HepG2 (cell line): Measurements from ENCODE around the gene SF3B6. TPM values are rescaled to one million over a fixed set of nuclear protein-coding genes. Genes with fewer than 3 reads are reported as not detected.
A peak's percentile ranks its signal among the peaks of the same experiment; 100 is the strongest.

Experiments
- ARID2 ChIP-seq: sonication (generic); formaldehyde crosslinking; IDR thresholded peaks from 2 replicates; pipeline ENCODE4 v1.8.1; 2022; ENCODE audit warnings: mild to moderate bottlenecking, missing genetic modification reagents, borderline replicate concordance
- BCL6 ChIP-seq: IDR thresholded peaks from 2 replicates; pipeline ENCODE4 v1.6.1; 2016; ENCODE audit warnings: missing genetic modification reagents, missing compliant biosample characterization
- BRCA1 ChIP-seq: sonication (generic); formaldehyde crosslinking; IDR thresholded peaks from 2 replicates; pipeline ENCODE4 v1.4.0; 2020; ENCODE audit warnings: missing genetic modification reagents
- BRF2 ChIP-seq: sonication (generic); formaldehyde crosslinking; IDR thresholded peaks from 2 replicates; pipeline ENCODE4 v1.8.1; 2022; ENCODE audit warnings: mild to moderate bottlenecking, missing genetic modification reagents
- CHD2 ChIP-seq: IDR thresholded peaks from 2 replicates; pipeline ENCODE4 v1.6.1; 2011; ENCODE audit warnings: low read depth, low read length, improper control_type of control experiment
- KMT2A ChIP-seq: sonication (generic); formaldehyde crosslinking; IDR thresholded peaks from 2 replicates; pipeline ENCODE4 v1.4.0; 2020; ENCODE audit warnings: missing genetic modification reagents
- MBD4 ChIP-seq: IDR thresholded peaks from 2 replicates; pipeline ENCODE4 v1.6.1; 2012; ENCODE audit warnings: low read length, inconsistent platforms, borderline replicate concordance
- MLX ChIP-seq: IDR thresholded peaks from 2 replicates; pipeline ENCODE4 v1.6.1; 2016
- MLXIP ChIP-seq: sonication (generic); formaldehyde crosslinking; IDR thresholded peaks from 2 replicates; pipeline ENCODE4 v1.9.0; 2021; ENCODE audit warnings: missing genetic modification reagents, borderline replicate concordance
- NFATC3 ChIP-seq: sonication (generic); formaldehyde crosslinking; IDR thresholded peaks from 2 replicates; pipeline ENCODE4 v1.5.1; 2020; ENCODE audit warnings: mild to moderate bottlenecking, missing genetic modification reagents
- NFE2L1 ChIP-seq: sonication (generic); formaldehyde crosslinking; IDR thresholded peaks from 2 replicates; pipeline ENCODE4 v1.4.0; 2020; ENCODE audit warnings: missing genetic modification reagents, mild to moderate bottlenecking, borderline replicate concordance
- PAWR ChIP-seq: sonication (generic); formaldehyde crosslinking; IDR thresholded peaks from 2 replicates; pipeline ENCODE4 v1.4.0; 2020; ENCODE audit warnings: missing genetic modification reagents, mild to moderate bottlenecking, borderline replicate concordance
- SMAD3 ChIP-seq: sonication (generic); formaldehyde crosslinking; IDR thresholded peaks from 2 replicates; pipeline ENCODE4 v1.4.0; 2020; ENCODE audit warnings: missing genetic modification reagents
- TEAD2 ChIP-seq: sonication (generic); formaldehyde crosslinking; IDR thresholded peaks from 2 replicates; pipeline ENCODE4 v1.9.0; 2021; ENCODE audit warnings: missing genetic modification reagents
- YY1 ChIP-seq: IDR thresholded peaks from 2 replicates; pipeline ENCODE4 v1.6.1; 2011; ENCODE audit warnings: low read length, low read depth, moderate library complexity, mild to moderate bottlenecking; ENCODE audit not compliant: insufficient read depth, insufficient replicate concordance
- ZC3H13 ChIP-seq: sonication (generic); formaldehyde crosslinking; IDR thresholded peaks from 2 replicates; pipeline ENCODE4 v1.8.1; 2023; ENCODE audit warnings: mild to moderate bottlenecking, missing genetic modification reagents, moderate library complexity
- ZNF333 ChIP-seq: sonication (generic); formaldehyde crosslinking; IDR thresholded peaks from 2 replicates; pipeline ENCODE4 v1.4.0; 2020; ENCODE audit warnings: mild to moderate bottlenecking, missing genetic modification reagents, borderline replicate concordance
- ZNF383 ChIP-seq: sonication (generic); formaldehyde crosslinking; IDR thresholded peaks from 2 replicates; pipeline ENCODE4 v1.4.0; 2020; ENCODE audit warnings: missing genetic modification reagents, mild to moderate bottlenecking, borderline replicate concordance
- ZNF468 ChIP-seq: sonication (generic); formaldehyde crosslinking; IDR thresholded peaks from 2 replicates; pipeline ENCODE4 v1.8.0; 2022; ENCODE audit warnings: mild to moderate bottlenecking, moderate library complexity, missing genetic modification reagents
- ZNF558 ChIP-seq: sonication (generic); formaldehyde crosslinking; IDR thresholded peaks from 2 replicates; pipeline ENCODE4 v1.9.0; 2022; ENCODE audit warnings: mild to moderate bottlenecking, missing genetic modification reagents, borderline replicate concordance
- ZNF678 ChIP-seq: sonication (generic); formaldehyde crosslinking; IDR thresholded peaks from 2 replicates; pipeline ENCODE4 v1.4.0; 2020; ENCODE audit warnings: mild to moderate bottlenecking, missing genetic modification reagents
- ZNF749 ChIP-seq: sonication (generic); formaldehyde crosslinking; IDR thresholded peaks from 2 replicates; pipeline ENCODE4 v1.8.0; 2022; ENCODE audit warnings: mild to moderate bottlenecking, missing genetic modification reagents, moderate library complexity, borderline replicate concordance
- ZNF784 ChIP-seq: sonication (generic); formaldehyde crosslinking; IDR thresholded peaks from 2 replicates; pipeline ENCODE4 v1.5.1; 2020; ENCODE audit warnings: missing genetic modification reagents, mild to moderate bottlenecking, borderline replicate concordance
- ZNF839 ChIP-seq: sonication (generic); formaldehyde crosslinking; IDR thresholded peaks from 2 replicates; pipeline ENCODE4 v1.4.0; 2020; ENCODE audit warnings: missing genetic modification reagents, mild to moderate bottlenecking, borderline replicate concordance
- ZZZ3 ChIP-seq: sonication (generic); formaldehyde crosslinking; IDR thresholded peaks from 2 replicates; pipeline ENCODE4 v1.4.0; 2020; ENCODE audit warnings: missing genetic modification reagents, mild to moderate bottlenecking, borderline replicate concordance
- polyA plus RNA-seq, 8 experiments: library from polyadenylated mRNA; depleted of rRNA in 3 of 8; stranded (reverse) in 7 of 8; unstranded in 1 of 8; fragments of >200 nt; fragmentation: Illumina TruSeq in 4 of 8; extraction: Trizol in 4 of 8; gene quantifications; 2 replicates each; pipeline versions ENCODE4 v1.2.1 to v1.2.3, GENCODE V29; 2011 to 2016; ENCODE audit warnings: low read depth in 4 of 8, missing spikeins in 1 of 8, mixed read lengths in 1 of 8; ENCODE audit not compliant: insufficient read depth in 1 of 8
- total RNA-seq, 5 experiments: library from RNA; depleted of rRNA; stranded (reverse); fragments of >200 nt; fragmentation: Illumina TruSeq; extraction: Trizol; gene quantifications; 2 replicates each; pipeline ENCODE4 v1.2.3, GENCODE V29; 2016; ENCODE audit warnings: low read depth in 1 of 5

SF3B6 gene
- total and polyA plus RNA-seq, 2 of the 13 experiments (the other 11 are each of a cell fraction or from before 2014, with no cell fraction given): 177 to 182 TPM

- TF ChIP-seq ZC3H13 (CRISPR knock-in tag) (peak; percentile 96), NFATC3 (CRISPR knock-in tag) (no peak), MLXIP (CRISPR knock-in tag) (peak; percentile 39; the same call in 1 of the 2 replicates), KMT2A (CRISPR knock-in tag) (peak; percentile 83), ZNF558 (CRISPR knock-in tag) (0 out of 2 replicates have a peak, but pooled peaks have one; percentile 84), ZNF678 (CRISPR knock-in tag) (0 out of 2 replicates have a peak, but pooled peaks have one; percentile 69), ZNF839 (no peak; the same call in 1 of the 2 replicates), CHD2 (no peak), ZNF468 (CRISPR knock-in tag) (no peak), BRCA1 (CRISPR knock-in tag) (no peak), BCL6 (CRISPR knock-in tag) (peak; percentile 38; the same call in 1 of the 2 replicates), ZNF749 (CRISPR knock-in tag) (no peak), TEAD2 (no peak), PAWR (no peak; the same call in 1 of the 2 replicates), ZNF383 (peak; percentile 83), BRF2 (CRISPR knock-in tag) (no peak), MLX (peak; percentile 56; the same call in 1 of the 2 replicates), ZZZ3 (CRISPR knock-in tag) (no peak), YY1 (peak; percentile 89), MBD4 (no peak), ZNF333 (CRISPR knock-in tag) (no peak), ARID2 (CRISPR knock-in tag) (no peak; the same call in 1 of the 2 replicates), NFE2L1 (CRISPR knock-in tag) (no peak), ZNF784 (CRISPR knock-in tag) (no peak), SMAD3 (CRISPR knock-in tag) (peak; percentile 21; the same call in 1 of the 2 replicates)
Observed at GRCh38 chr2:24083567-24084385, 7.7 kb upstream of the SF3B6 start (continued).
